RPMI8226 (cell line): ENCODE data around the gene PTCH1.

ENCODE experiments used
- DNase-seq: peaks from one replicate; pipeline ENCODE4 v3.0.0-alpha.2; 2015

The PTCH1 gene

GRCh38 chr9:95496687-95497086 lies 20.1 kb downstream of the PTCH1 start:
- no peak for DNase-seq

- no peak for DNase-seq
Measured at GRCh38 chr9:95495961-95496360, 20.8 kb downstream of the PTCH1 start.

GRCh38 chr9:95495529-95495928 lies 21.2 kb downstream of the PTCH1 start:
- DNase-seq = no peak

GRCh38 chr9:95494416-95495371 lies 22.1 kb downstream of the PTCH1 start:
- peak; percentile 94 for DNase-seq

- peak; percentile 85 for DNase-seq
Measured at GRCh38 chr9:95494022-95494415, 22.8 kb downstream of the PTCH1 start.

GRCh38 chr9:95493402-95493801 lies 23.4 kb downstream of the PTCH1 start:
- no peak for DNase-seq

- DNase-seq = no peak
Measured at GRCh38 chr9:95491543-95492320, 25.0 kb downstream of the PTCH1 start.

- no peak for DNase-seq
Measured at GRCh38 chr9:95488954-95489353, 27.8 kb downstream of the PTCH1 start.

- no peak for DNase-seq
Measured at GRCh38 chr9:95486318-95486717, 30.5 kb downstream of the PTCH1 start.

- no peak for DNase-seq
Measured at GRCh38 chr9:95484225-95484624, 32.5 kb downstream of the PTCH1 start.

- DNase-seq = no peak
Measured at GRCh38 chr9:95483431-95483830, 33.3 kb downstream of the PTCH1 start.

- DNase-seq = no peak
Measured at GRCh38 chr9:95482621-95483020, 34.1 kb downstream of the PTCH1 start.

GRCh38 chr9:95481000-95481399 lies 35.8 kb downstream of the PTCH1 start:
- no peak for DNase-seq

- no peak for DNase-seq
Measured at GRCh38 chr9:95480346-95480745, 36.4 kb downstream of the PTCH1 start.

- no peak for DNase-seq
Measured at GRCh38 chr9:95479330-95479729, 37.4 kb downstream of the PTCH1 start.

GRCh38 chr9:95478335-95478734 lies 38.4 kb downstream of the PTCH1 start:
- no peak for DNase-seq

- DNase-seq = no peak
Measured at GRCh38 chr9:95477885-95478284, 38.9 kb downstream of the PTCH1 start.

GRCh38 chr9:95477441-95477840 lies 39.3 kb downstream of the PTCH1 start:
- no peak for DNase-seq

GRCh38 chr9:95468791-95469190 lies 48.0 kb downstream of the PTCH1 start:
- DNase-seq = no peak

GRCh38 chr9:95465115-95465514 lies 51.7 kb downstream of the PTCH1 start:
- no peak for DNase-seq

GRCh38 chr9:95463148-95464060 lies 53.4 kb downstream of the PTCH1 start:
- DNase-seq = peak; percentile 8

- DNase-seq = peak; percentile 94
Measured at GRCh38 chr9:95462249-95463147, 54.3 kb downstream of the PTCH1 start.
